CD4-positive, alpha-beta T cell (primary cell): ENCODE results near the gene CHID1. TPM values are rescaled to one million over a fixed set of nuclear protein-coding genes. Genes with fewer than 3 reads are reported as not detected.

Experiments used
- ATAC-seq: fragments of 200-7000 bp; cut with Tn5 transposase; one replicate; pipeline ENCODE4 v1.10.0; 2022; ENCODE audit warnings: mild to moderate bottlenecking; ENCODE audit not compliant: poor library complexity
- CTCF ChIA-PET: fragments of 350-600 bp; sonication (Branson Sonifier 250); formaldehyde crosslinking; loops from one replicate; lab custom pipeline; 2021; ENCODE audit warnings: antibody characterized with exemption, inconsistent platforms; lab: Charles Lee
- POLR2A ChIA-PET: fragments of 350-600 bp; sonication (Branson Sonifier 250); formaldehyde crosslinking; loops from one replicate; lab custom pipeline; 2021; ENCODE audit warnings: antibody characterized with exemption, inconsistent platforms; lab: Charles Lee
- DNase-seq, 14 experiments: peaks; one replicate each; pipeline ENCODE4 v3.0.0-alpha.2; 2013 to 2020; ENCODE audit warnings: mixed read lengths in 2 of 14
- H3K27ac ChIP-seq, 2 donors: one replicate each; pipeline versions ENCODE4 v1.5.1 to v1.7.0; 2013; ENCODE audit warnings: low read length in 2 of 2, low read depth in 1 of 2, mild to moderate bottlenecking in 1 of 2
- H3K27me3 ChIP-seq, 2 experiments: 1 replicate in 1 of 2; 2 replicates in 1 of 2; pipeline versions ENCODE4 v1.6.1 to v1.7.0; 2013; ENCODE audit warnings: low read length in 2 of 2, control low read depth in 1 of 2, mild to moderate bottlenecking in 1 of 2, moderate library complexity in 1 of 2; ENCODE audit not compliant: insufficient read depth in 2 of 2, control insufficient read depth in 1 of 2
- H3K36me3 ChIP-seq: one replicate; pipeline ENCODE4 v1.6.1; 2013; ENCODE audit warnings: low read length, control low read depth; ENCODE audit not compliant: insufficient read depth
- H3K4me1 ChIP-seq: one replicate; pipeline ENCODE4 v1.6.1; 2013; ENCODE audit warnings: low read length, control low read depth; ENCODE audit not compliant: insufficient read depth
- H3K4me3 ChIP-seq: one replicate; pipeline ENCODE4 v1.5.1; 2013; ENCODE audit warnings: mild to moderate bottlenecking, low read length, moderate library complexity
- H3K9me3 ChIP-seq, 2 experiments: 1 replicate in 1 of 2; 2 replicates in 1 of 2; pipeline versions ENCODE4 v1.6.1 to v1.7.0; 2013; ENCODE audit warnings: low read length in 2 of 2, mild to moderate bottlenecking in 2 of 2, control low read depth in 1 of 2, moderate library complexity in 1 of 2; ENCODE audit not compliant: control insufficient read depth in 1 of 2, insufficient read depth in 1 of 2
- H3K27ac Mint-ChIP-seq: one replicate; pipeline ENCODE4 v1.8.0; 2020; ENCODE audit warnings: mixed read lengths
- H3K27me3 Mint-ChIP-seq: one replicate; pipeline ENCODE4 v1.8.0; 2021; ENCODE audit warnings: mixed read lengths
- H3K36me3 Mint-ChIP-seq: one replicate; pipeline ENCODE4 v1.8.0; 2021; ENCODE audit warnings: low read depth, mixed read lengths
- H3K4me1 Mint-ChIP-seq: one replicate; pipeline ENCODE4 v1.8.0; 2021; ENCODE audit warnings: low read depth, mixed read lengths
- H3K4me3 Mint-ChIP-seq: one replicate; pipeline ENCODE4 v1.8.0; 2020; ENCODE audit warnings: mild to moderate bottlenecking, mixed read lengths
- H3K9me3 Mint-ChIP-seq: one replicate; pipeline ENCODE4 v1.8.0; 2020; ENCODE audit warnings: mixed read lengths
- CTCF ChIP-seq: fragments of 200-600 bp; IDR thresholded peaks from one replicate; pipeline ENCODE4 v1.8.0; 2022; ENCODE audit warnings: antibody characterized with exemption, mild to moderate bottlenecking
- intact Hi-C, 2 experiments: fragments of 100-400 bp; cut with DNase I in 1 of 2; cut with micrococcal nuclease in 1 of 2; formaldehyde crosslinking; loops; one replicate each; pipeline versions ENCODE4 v1.15.1 to v1.9.0; 2023 to 2025; cut with DNase I, micrococcal nuclease
- polyA plus RNA-seq, 2 donors: library from polyadenylated mRNA; unstranded; fragments of 120-200 nt; gene quantifications; one replicate each; pipeline ENCODE4 v1.2.1, GENCODE V29; 2013
- total RNA-seq, 174 experiments: library from RNA in 2 of 174; stranded (reverse) in 2 of 174; gene quantifications; one replicate each; pipeline ENCODE4 v1.2.3 and lab custom pipeline; 2021 to 2026

CHID1 gene
- total RNA-seq (10 to 100 TPM; 17.1 to 22.8 TPM), total RNA-seq (lab: John Stamatoyannopoulos, UW) (10.1 to 63.6 (median 29.5) reads per million in 172 experiments)
- polyA plus RNA-seq (2013, experiment 1 of 2) = 25.6 TPM
- polyA plus RNA-seq (2013, experiment 2 of 2) = 27.7 TPM

- TF ChIP-seq CTCF = no peak
- POLR2A ChIA-PET = interaction anchor here (1.3 to 1.9 kb wide), 3 partner anchors 10 to 29 kb away, joined by 3 to 10 read pairs (median 3); no protein-coding TSS in a partner anchor
- no peaks in the 10 kb centered on the region for H3K27me3 Mint-ChIP-seq
- no peaks in the 10 kb centered on the region for H3K9me3 Mint-ChIP-seq
- Histone ChIP-seq H3K9me3 (no peaks in the 10 kb centered on the region), H3K27me3 (no peaks in the 10 kb centered on the region), H3K4me3 (peak within 1 kb of the TSS; percentile 76), H3K36me3 (peaks cover 7% of the 10 kb centered on the region), H3K4me1 (peaks cover 21% of the 10 kb centered on the region), H3K27ac (no peak within 1 kb of the TSS)
- H3K4me3 Mint-ChIP-seq = peak within 1 kb of the TSS; percentile 95
- H3K36me3 Mint-ChIP-seq = peaks cover 3% of the 10 kb centered on the region
- intact Hi-C loops = loop anchor here in 1 of 2 experiments (1.0 kb wide), 1 partner anchor 15 kb away; the partner anchor contains the start of gene AP2A2
- CTCF ChIA-PET = interaction anchor here (0.7 to 1.6 kb wide), 2 partner anchors 10 to 14 kb away, joined by 3 to 5 read pairs; no protein-coding TSS in a partner anchor
- H3K4me1 Mint-ChIP-seq = peaks cover 14% of the 10 kb centered on the region
- ATAC-seq (peak; percentile 93), DNase-seq (peak; percentile 62 to 89 (median 80))
- peak within 1 kb of the TSS; percentile 62 for H3K27ac Mint-ChIP-seq
These were observed at the start of gene CHID1 for GRCh38 chr11:910589-911030. Gene CHID1 (minus strand): TSS chr11:910810. CDS start chr11:904816, 5,994 bp downstream.

GRCh38 chr11:959608-960007 lies 49.0 kb upstream of the CHID1 start:
- peaks cover 66% of the 10 kb centered on the region for H3K36me3 Mint-ChIP-seq
- no peak overlapping the region for H3K4me3 Mint-ChIP-seq
- H3K4me1 Mint-ChIP-seq = peaks cover 13% of the 10 kb centered on the region
- Histone ChIP-seq H3K27me3 (no peaks in the 10 kb centered on the region), H3K9me3 (no peaks in the 10 kb centered on the region), H3K27ac (no peak overlapping the region), H3K4me3 (no peak overlapping the region), H3K36me3 (peaks cover 58% of the 10 kb centered on the region), H3K4me1 (peaks cover 5% of the 10 kb centered on the region)
- H3K27me3 Mint-ChIP-seq = no peaks in the 10 kb centered on the region
- intact Hi-C loops = loop anchor here in 1 of 2 experiments (2.0 kb wide), 1 partner anchor 19 kb away; no protein-coding TSS in a partner anchor
- no peak overlapping the region for H3K27ac Mint-ChIP-seq
- ATAC-seq (no peak), DNase-seq (no peak)
- POLR2A ChIA-PET = no interaction called here
- TF ChIP-seq CTCF = no peak
- H3K9me3 Mint-ChIP-seq = no peaks in the 10 kb centered on the region
- CTCF ChIA-PET = no interaction called here

- POLR2A ChIA-PET = no interaction called here
- Histone ChIP-seq H3K36me3 (peaks cover 53% of the 10 kb centered on the region), H3K27ac (no peak overlapping the region), H3K9me3 (no peaks in the 10 kb centered on the region), H3K27me3 (no peaks in the 10 kb centered on the region), H3K4me3 (no peak overlapping the region), H3K4me1 (peaks cover 5% of the 10 kb centered on the region)
- DNase-seq = no peak
- H3K27me3 Mint-ChIP-seq = no peaks in the 10 kb centered on the region
- ATAC-seq = no peak
- H3K27ac Mint-ChIP-seq = no peak overlapping the region
- intact Hi-C loops = loop anchor here in 1 of 2 experiments (2.0 kb wide), 1 partner anchor 20 kb away; no protein-coding TSS in a partner anchor
- CTCF ChIA-PET = no interaction called here
- peaks cover 67% of the 10 kb centered on the region for H3K36me3 Mint-ChIP-seq
- no peak overlapping the region for H3K4me3 Mint-ChIP-seq
- no peak for TF ChIP-seq CTCF
- H3K4me1 Mint-ChIP-seq = peaks cover 16% of the 10 kb centered on the region
- no peaks in the 10 kb centered on the region for H3K9me3 Mint-ChIP-seq
These were observed 48.4 kb upstream of the CHID1 start for GRCh38 chr11:959027-959426.
